WTC11 (cell line): ENCODE measurements around the gene UNC5A. TPM values are rescaled to one million over a fixed set of nuclear protein-coding genes. Genes with fewer than 3 reads are reported as not detected.

Experiments used
- ATAC-seq: fragments of 200-7000 bp; cut with Tn5 transposase; 2 replicates; pipeline ENCODE4 v1.10.0; 2021; ENCODE audit warnings: mild to moderate bottlenecking, moderate library complexity
- CTCF ChIA-PET: fragments of 300-600 bp; sonication (Branson Sonifier 250); formaldehyde crosslinking; loops from one replicate; lab custom pipeline; 2021; ENCODE audit warnings: antibody characterized with exemption; lab: Charles Lee
- POLR2A ChIA-PET: fragments of 350-600 bp; sonication (Branson Sonifier 250); formaldehyde crosslinking; loops from one replicate; lab custom pipeline; 2021; ENCODE audit warnings: antibody characterized with exemption; lab: Charles Lee
- DNase-seq: peaks from one replicate; pipeline ENCODE4 v3.0.0; 2021; ENCODE audit warnings: low spot score
- H3K27ac Mint-ChIP-seq: 2 replicates; pipeline ENCODE4 v1.8.0; 2021; ENCODE audit warnings: mixed read lengths
- H3K27me3 Mint-ChIP-seq: 2 replicates; pipeline ENCODE4 v1.8.0; 2021; ENCODE audit warnings: low read depth, mild to moderate bottlenecking, moderate library complexity, mixed read lengths
- H3K36me3 Mint-ChIP-seq: 2 replicates; pipeline ENCODE4 v1.8.0; 2021; ENCODE audit warnings: mixed read lengths
- H3K4me1 Mint-ChIP-seq: 2 replicates; pipeline ENCODE4 v1.8.0; 2022; ENCODE audit warnings: mixed read lengths
- H3K4me3 Mint-ChIP-seq: 2 replicates; pipeline ENCODE4 v1.8.0; 2021; ENCODE audit warnings: mild to moderate bottlenecking, moderate library complexity, mixed read lengths
- H3K9me3 Mint-ChIP-seq: 2 replicates; pipeline ENCODE4 v1.8.0; 2021; ENCODE audit warnings: mixed read lengths
- ARID4B ChIP-seq: sonication (generic); formaldehyde crosslinking; IDR thresholded peaks from 2 replicates; pipeline ENCODE4 v1.8.0; 2023; ENCODE audit warnings: missing genetic modification reagents, mild to moderate bottlenecking, borderline replicate concordance
- ATF3 ChIP-seq: sonication (generic); formaldehyde crosslinking; conservative IDR thresholded peaks from 2 replicates; pipeline ENCODE4 v1.8.1; 2022; ENCODE audit warnings: mild to moderate bottlenecking, missing genetic modification reagents
- CDX4 ChIP-seq: fragments of 250-450 bp; sonication (Bioruptor Pico); IDR thresholded peaks from 2 replicates; pipeline ENCODE4 v1.9.0; 2021; ENCODE audit warnings: moderate library complexity, mild to moderate bottlenecking, inconsistent platforms, borderline replicate concordance
- CREB1 ChIP-seq: sonication (generic); formaldehyde crosslinking; IDR thresholded peaks from 2 replicates; pipeline ENCODE4 v1.8.0; 2023; ENCODE audit warnings: mild to moderate bottlenecking, missing genetic modification reagents
- E2F5 ChIP-seq: sonication (generic); formaldehyde crosslinking; IDR thresholded peaks from 2 replicates; pipeline ENCODE4 v1.8.1; 2022; ENCODE audit warnings: mild to moderate bottlenecking, moderate library complexity, missing genetic modification reagents
- ERG ChIP-seq: fragments of 250-450 bp; sonication (Bioruptor Pico); IDR thresholded peaks from 2 replicates; pipeline ENCODE4 v1.8.0; 2021; ENCODE audit warnings: mild to moderate bottlenecking
- GABPB1 ChIP-seq: sonication (generic); formaldehyde crosslinking; IDR thresholded peaks from 2 replicates; pipeline ENCODE4 v1.8.1; 2023; ENCODE audit warnings: mild to moderate bottlenecking, missing genetic modification reagents
- NR2C2 ChIP-seq: sonication (generic); formaldehyde crosslinking; IDR thresholded peaks from 2 replicates; pipeline ENCODE4 v1.8.0; 2022; ENCODE audit warnings: mild to moderate bottlenecking, missing genetic modification reagents
- PREB ChIP-seq: sonication (generic); formaldehyde crosslinking; IDR thresholded peaks from 2 replicates; pipeline ENCODE4 v1.8.1; 2022; ENCODE audit warnings: mild to moderate bottlenecking, missing genetic modification reagents, moderate library complexity, borderline replicate concordance
- TEAD4 ChIP-seq: sonication (generic); formaldehyde crosslinking; IDR thresholded peaks from 2 replicates; pipeline ENCODE4 v1.8.0; 2022; ENCODE audit warnings: mild to moderate bottlenecking, missing genetic modification reagents
- ZNF219 ChIP-seq: sonication (generic); formaldehyde crosslinking; IDR thresholded peaks from 2 replicates; pipeline ENCODE4 v1.8.0; 2023; ENCODE audit warnings: missing genetic modification reagents, mild to moderate bottlenecking, borderline replicate concordance
- ZNF281 ChIP-seq: sonication (generic); formaldehyde crosslinking; IDR thresholded peaks from 2 replicates; pipeline ENCODE4 v1.8.0; 2023; ENCODE audit warnings: mild to moderate bottlenecking, missing genetic modification reagents
- ZNF317 ChIP-seq: sonication (generic); formaldehyde crosslinking; IDR thresholded peaks from 2 replicates; pipeline ENCODE4 v1.8.1; 2023; ENCODE audit warnings: low read depth, mild to moderate bottlenecking, moderate library complexity, missing genetic modification reagents, borderline replicate concordance
- ZNF396 ChIP-seq: fragments of 250-450 bp; sonication (Bioruptor Pico); IDR thresholded peaks from 2 replicates; pipeline ENCODE4 v1.8.0; 2021; ENCODE audit warnings: mild to moderate bottlenecking, moderate library complexity, borderline replicate concordance
- ZNF423 ChIP-seq: fragments of 250-450 bp; sonication (Bioruptor Pico); IDR thresholded peaks from 2 replicates; pipeline ENCODE4 v2.1.2; 2022; ENCODE audit warnings: mild to moderate bottlenecking, moderate library complexity
- ZNF512 ChIP-seq: sonication (generic); formaldehyde crosslinking; IDR thresholded peaks from 2 replicates; pipeline ENCODE4 v1.8.1; 2022; ENCODE audit warnings: missing genetic modification reagents, borderline replicate concordance
- total RNA-seq: library from RNA; stranded (reverse); gene quantifications from 3 replicates; pipeline ENCODE4 v1.2.3, GENCODE V29; 2021

UNC5A gene
- total RNA-seq, 1 experiment from 2014 or later = 10.2 TPM

- ATAC-seq (0 out of 2 replicates have a peak, but pooled peaks have one; percentile 10), DNase-seq (no peak)
- H3K9me3 Mint-ChIP-seq = no peaks in the 10 kb centered on the region
- H3K4me1 Mint-ChIP-seq = peaks cover 11% of the 10 kb centered on the region
- POLR2A ChIA-PET = no interaction called here
- no peak overlapping the region for H3K4me3 Mint-ChIP-seq
- no peak for TF ChIP-seq ARID4B (CRISPR knock-in tag)
- TF ChIP-seq ZNF396 (CRISPR knock-in tag) = no peak
- TF ChIP-seq ZNF317 (CRISPR knock-in tag) = no peak
- no peak for TF ChIP-seq GABPB1
- TF ChIP-seq ZNF512 (CRISPR knock-in tag) = no peak
- TF ChIP-seq ZNF423 (CRISPR knock-in tag) = no peak
- no peak for TF ChIP-seq CREB1 (CRISPR knock-in tag)
- TF ChIP-seq ERG (CRISPR knock-in tag) = no peak
- TF ChIP-seq ATF3 (CRISPR knock-in tag) = no peak
- no peak for TF ChIP-seq ZNF219 (CRISPR knock-in tag)
- no peak for TF ChIP-seq PREB (CRISPR knock-in tag)
- no peak for TF ChIP-seq CDX4 (CRISPR knock-in tag)
- no peak for TF ChIP-seq TEAD4 (CRISPR knock-in tag)
- TF ChIP-seq ZNF281 (CRISPR knock-in tag) = no peak
- no peak for TF ChIP-seq E2F5
- TF ChIP-seq NR2C2 (CRISPR knock-in tag) = no peak
- no peaks in the 10 kb centered on the region for H3K27me3 Mint-ChIP-seq
- H3K27ac Mint-ChIP-seq = no peak overlapping the region
- CTCF ChIA-PET = interaction anchor here (1.3 to 6.3 kb wide), 7 partner anchors 9 to 242 kb away, joined by 3 to 63 read pairs (median 9); no protein-coding TSS in a partner anchor
- peaks cover 13% of the 10 kb centered on the region for H3K36me3 Mint-ChIP-seq
Observed at GRCh38 chr5:176899946-176900779, 89.8 kb downstream of the UNC5A start.
